MCF 10A (cell line): Measurements from ENCODE around the gene KCNJ15. TPM values are rescaled to one million over a fixed set of nuclear protein-coding genes. Genes with fewer than 3 reads are reported as not detected.

Source experiments
- BruUV-seq: library from RNA; stranded (reverse); fragments of 400-500 nt; replicated peaks from 2 replicates; lab custom pipeline; 2021; lab: Mats Ljungman, UMichigan
- CTCF ChIA-PET: fragments of 300-600 bp; sonication (Branson Sonifier 250); formaldehyde crosslinking; extraction: SDS; loops from one replicate; lab custom pipeline; 2021; ENCODE audit warnings: antibody characterized with exemption, inconsistent platforms; lab: Yijun Ruan, JAX
- POLR2A ChIA-PET: fragments of 300-600, 350-650 bp; sonication (Branson Sonifier 250); formaldehyde crosslinking; extraction: SDS; loops from one replicate; lab custom pipeline; 2020; ENCODE audit warnings: antibody characterized with exemption, inconsistent platforms; lab: Yijun Ruan, JAX
- DNase-seq: peaks from one replicate; pipeline ENCODE4 v3.0.0-alpha.2; 2018; ENCODE audit not compliant: unreplicated experiment
- H3K27ac Mint-ChIP-seq: one replicate; pipeline ENCODE4 v1.8.0; 2022; ENCODE audit warnings: mild to moderate bottlenecking, low read depth, mixed read lengths; ENCODE audit not compliant: unreplicated experiment
- H3K27me3 Mint-ChIP-seq: one replicate; pipeline ENCODE4 v1.8.0; 2022; ENCODE audit warnings: mixed read lengths; ENCODE audit not compliant: insufficient read depth, unreplicated experiment
- H3K36me3 Mint-ChIP-seq: one replicate; pipeline ENCODE4 v1.8.0; 2022; ENCODE audit warnings: mild to moderate bottlenecking, moderate library complexity, mixed read lengths; ENCODE audit not compliant: insufficient read depth, unreplicated experiment
- H3K4me1 Mint-ChIP-seq: one replicate; pipeline ENCODE4 v1.8.0; 2022; ENCODE audit warnings: mixed read lengths; ENCODE audit not compliant: insufficient read depth, unreplicated experiment
- H3K4me3 Mint-ChIP-seq: one replicate; pipeline ENCODE4 v1.8.0; 2022; ENCODE audit warnings: mild to moderate bottlenecking, moderate library complexity, mixed read lengths; ENCODE audit not compliant: unreplicated experiment
- H3K9me3 Mint-ChIP-seq: one replicate; pipeline ENCODE4 v1.8.0; 2022; ENCODE audit warnings: mixed read lengths; ENCODE audit not compliant: unreplicated experiment
- CTCF ChIP-seq: fragments of 200-600 bp; IDR thresholded peaks from one replicate; pipeline ENCODE4 v1.8.0; 2022; ENCODE audit warnings: antibody characterized with exemption, mild to moderate bottlenecking; ENCODE audit not compliant: unreplicated experiment
- intact Hi-C: fragments of 100-400 bp; cut with micrococcal nuclease; formaldehyde crosslinking; loops from 2 replicates; pipeline ENCODE4 v1.14.1; 2022
- total RNA-seq: library from RNA; stranded (reverse); gene quantifications from 2 replicates; pipeline ENCODE4 v1.2.3, GENCODE V29; 2022

The KCNJ15 gene
- total RNA-seq, 1 experiment from 2014 or later, result 2.2 TPM

- TF ChIP-seq CTCF, result no peak
- H3K27me3 Mint-ChIP-seq, result no peaks in the 10 kb centered on the region
- H3K36me3 Mint-ChIP-seq, result no peaks in the 10 kb centered on the region
- peaks cover 56% of the 10 kb centered on the region for H3K4me1 Mint-ChIP-seq
- no peaks in the 10 kb centered on the region for H3K9me3 Mint-ChIP-seq
- intact Hi-C loops, result no loop called here
- H3K4me3 Mint-ChIP-seq, result no peak overlapping the region
- POLR2A ChIA-PET, result no interaction called here
- CTCF ChIA-PET, result no interaction called here
- no TSS peak for BruUV-seq
- peak overlapping the region; percentile 69 for H3K27ac Mint-ChIP-seq
- DNase-seq, result no peak
Measured at GRCh38 chr21:38264571-38264970, 7.8 kb downstream of the KCNJ15 start.

- POLR2A ChIA-PET, result no interaction called here
- intact Hi-C loops, result no loop called here
- H3K9me3 Mint-ChIP-seq, result no peaks in the 10 kb centered on the region
- H3K4me1 Mint-ChIP-seq, result peaks cover 62% of the 10 kb centered on the region
- H3K4me3 Mint-ChIP-seq, result no peak overlapping the region
- CTCF ChIA-PET, result no interaction called here
- H3K27ac Mint-ChIP-seq, result peak overlapping the region; percentile 69
- no peak for DNase-seq
- no peak for TF ChIP-seq CTCF
- no peaks in the 10 kb centered on the region for H3K36me3 Mint-ChIP-seq
- no peaks in the 10 kb centered on the region for H3K27me3 Mint-ChIP-seq
- no TSS peak for BruUV-seq
Measured at GRCh38 chr21:38265166-38265565, 8.4 kb downstream of the KCNJ15 start.

- Mint-ChIP-seq H3K36me3 (no peaks in the 10 kb centered on the region), H3K9me3 (no peaks in the 10 kb centered on the region), H3K4me3 (no peak overlapping the region), H3K27me3 (no peaks in the 10 kb centered on the region), H3K27ac (no peak overlapping the region), H3K4me1 (peaks cover 55% of the 10 kb centered on the region)
- TF ChIP-seq CTCF, result no peak
- DNase-seq, result peak; percentile 49
- POLR2A ChIA-PET, result interaction anchor here (1.7 kb wide), 1 partner anchor 11 kb away, joined by 11 read pairs; no protein-coding TSS in a partner anchor
- CTCF ChIA-PET, result interaction anchor here (1.2 kb wide), 1 partner anchor 33 kb away, joined by 3 read pairs; no protein-coding TSS in a partner anchor
- intact Hi-C loops, result no loop called here
- BruUV-seq, result no TSS peak
Measured at GRCh38 chr21:38266732-38267131, 9.9 kb downstream of the KCNJ15 start.

GRCh38 chr21:38267136-38267755, 10.5 kb downstream of the KCNJ15 start:
- intact Hi-C loops, result no loop called here
- H3K27me3 Mint-ChIP-seq, result no peaks in the 10 kb centered on the region
- peak overlapping the region; percentile 1 for H3K27ac Mint-ChIP-seq
- no TSS peak for BruUV-seq
- no peak for TF ChIP-seq CTCF
- H3K9me3 Mint-ChIP-seq, result no peaks in the 10 kb centered on the region
- ChIA-PET POLR2A (interaction anchor here (1.7 kb wide), 1 partner anchor 10 kb away, joined by 11 read pairs; no protein-coding TSS in a partner anchor), CTCF (interaction anchor here (0.7 to 1.2 kb wide), 3 partner anchors 33 to 88 kb away, joined by 3 read pairs; no protein-coding TSS in a partner anchor)
- no peaks in the 10 kb centered on the region for H3K36me3 Mint-ChIP-seq
- DNase-seq, result no peak
- H3K4me3 Mint-ChIP-seq, result no peak overlapping the region
- H3K4me1 Mint-ChIP-seq, result peaks cover 53% of the 10 kb centered on the region
